ENCODE results near the gene TIAM1. TPM values are rescaled to one million over a fixed set of nuclear protein-coding genes. Genes with fewer than 3 reads are reported as not detected.

The TIAM1 gene
- total RNA-seq, 1 donor from 2014 or later = 16.7 TPM

DNA sequence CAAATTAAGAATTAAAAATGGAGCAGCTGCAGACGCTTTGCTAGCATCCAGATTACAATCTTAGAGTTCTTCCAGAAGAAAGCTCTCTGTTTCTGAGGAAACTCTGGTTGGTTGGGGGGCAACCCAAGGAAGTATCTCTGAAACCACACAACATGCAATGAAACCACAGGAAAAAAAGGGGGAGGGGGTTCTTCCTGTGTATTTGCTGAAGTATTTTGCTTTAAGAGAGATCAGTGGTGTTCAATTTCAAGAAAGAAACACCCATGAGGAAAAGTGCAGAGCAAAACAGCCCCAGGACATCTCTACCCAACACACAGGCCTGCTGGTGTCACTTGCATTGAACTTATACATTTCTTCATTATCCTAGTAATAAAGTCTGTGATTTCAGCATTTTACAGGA is 19.7 kb upstream of the TIAM1 start:
- Mint-ChIP-seq H3K27ac (ENCODE audit: unreplicated experiment) (no peak overlapping the region), H3K9me3 (ENCODE audit: unreplicated experiment) (no peaks in the 10 kb centered on the region), H3K36me3 (ENCODE audit: unreplicated experiment) (no peaks in the 10 kb centered on the region), H3K27me3 (ENCODE audit: unreplicated experiment) (no peaks in the 10 kb centered on the region), H3K4me3 (ENCODE audit: unreplicated experiment) (no peak overlapping the region), H3K4me1 (ENCODE audit: unreplicated experiment) (peaks cover 19% of the 10 kb centered on the region)
- TF ChIP-seq CTCF (IDR thresholded peaks at IDR 0.05) = no peak
- no peak for DNase-seq (ENCODE audit: extremely low spot score, unreplicated experiment)

GRCh38 chr21:31360717-31361116 is 16.7 kb upstream of the TIAM1 start:
- H3K36me3 Mint-ChIP-seq (ENCODE audit: unreplicated experiment) = no peaks in the 10 kb centered on the region
- no peak overlapping the region for H3K4me3 Mint-ChIP-seq (ENCODE audit: unreplicated experiment)
- H3K9me3 Mint-ChIP-seq (ENCODE audit: unreplicated experiment) = no peaks in the 10 kb centered on the region
- TF ChIP-seq CTCF (IDR thresholded peaks at IDR 0.05) = no peak
- DNase-seq (ENCODE audit: extremely low spot score, unreplicated experiment) = no peak
- no peak overlapping the region for H3K27ac Mint-ChIP-seq (ENCODE audit: unreplicated experiment)
- no peaks in the 10 kb centered on the region for H3K27me3 Mint-ChIP-seq (ENCODE audit: unreplicated experiment)
- H3K4me1 Mint-ChIP-seq (ENCODE audit: unreplicated experiment) = peaks cover 15% of the 10 kb centered on the region

- Mint-ChIP-seq H3K4me3 (ENCODE audit: unreplicated experiment) (no peak overlapping the region), H3K9me3 (ENCODE audit: unreplicated experiment) (no peaks in the 10 kb centered on the region), H3K36me3 (ENCODE audit: unreplicated experiment) (no peaks in the 10 kb centered on the region), H3K27ac (ENCODE audit: unreplicated experiment) (no peak overlapping the region), H3K27me3 (ENCODE audit: unreplicated experiment) (no peaks in the 10 kb centered on the region), H3K4me1 (ENCODE audit: unreplicated experiment) (peaks cover 12% of the 10 kb centered on the region)
- DNase-seq (ENCODE audit: extremely low spot score, unreplicated experiment) = no peak
- TF ChIP-seq CTCF (IDR thresholded peaks at IDR 0.05) = no peak
Measured at GRCh38 chr21:31358158-31358557, 14.1 kb upstream of the TIAM1 start.

- H3K9me3 Mint-ChIP-seq (ENCODE audit: unreplicated experiment) = no peaks in the 10 kb centered on the region
- H3K4me3 Mint-ChIP-seq (ENCODE audit: unreplicated experiment) = no peak overlapping the region
- no peaks in the 10 kb centered on the region for H3K36me3 Mint-ChIP-seq (ENCODE audit: unreplicated experiment)
- H3K27me3 Mint-ChIP-seq (ENCODE audit: unreplicated experiment) = no peaks in the 10 kb centered on the region
- no peak for DNase-seq (ENCODE audit: extremely low spot score, unreplicated experiment)
- no peak for TF ChIP-seq CTCF (IDR thresholded peaks at IDR 0.05)
- no peak overlapping the region for H3K27ac Mint-ChIP-seq (ENCODE audit: unreplicated experiment)
- peaks cover 18% of the 10 kb centered on the region for H3K4me1 Mint-ChIP-seq (ENCODE audit: unreplicated experiment)
Measured at GRCh38 chr21:31356440-31356839, 12.4 kb upstream of the TIAM1 start.

- H3K4me3 Mint-ChIP-seq (ENCODE audit: unreplicated experiment) = no peak overlapping the region
- no peaks in the 10 kb centered on the region for H3K27me3 Mint-ChIP-seq (ENCODE audit: unreplicated experiment)
- H3K36me3 Mint-ChIP-seq (ENCODE audit: unreplicated experiment) = no peaks in the 10 kb centered on the region
- no peak for TF ChIP-seq CTCF (IDR thresholded peaks at IDR 0.05)
- H3K9me3 Mint-ChIP-seq (ENCODE audit: unreplicated experiment) = no peaks in the 10 kb centered on the region
- H3K4me1 Mint-ChIP-seq (ENCODE audit: unreplicated experiment) = peaks cover 24% of the 10 kb centered on the region
- DNase-seq (ENCODE audit: extremely low spot score, unreplicated experiment) = no peak
- H3K27ac Mint-ChIP-seq (ENCODE audit: unreplicated experiment) = no peak overlapping the region
Measured at GRCh38 chr21:31354604-31355443, 10.8 kb upstream of the TIAM1 start.
